Stimulated activated CD8-positive, alpha-beta memory T cell treated with anti-CD3 and anti-CD28 coated beads, Interleukin-4, amount 100 ng/mL, for 24 hours (primary cell): ENCODE measurements around the gene UNC50.

Source experiments
- DNase-seq: peaks from one replicate; pipeline ENCODE4 v3.0.0-alpha.2; 2020; ENCODE audit warnings: low read depth

The UNC50 gene

DNA sequence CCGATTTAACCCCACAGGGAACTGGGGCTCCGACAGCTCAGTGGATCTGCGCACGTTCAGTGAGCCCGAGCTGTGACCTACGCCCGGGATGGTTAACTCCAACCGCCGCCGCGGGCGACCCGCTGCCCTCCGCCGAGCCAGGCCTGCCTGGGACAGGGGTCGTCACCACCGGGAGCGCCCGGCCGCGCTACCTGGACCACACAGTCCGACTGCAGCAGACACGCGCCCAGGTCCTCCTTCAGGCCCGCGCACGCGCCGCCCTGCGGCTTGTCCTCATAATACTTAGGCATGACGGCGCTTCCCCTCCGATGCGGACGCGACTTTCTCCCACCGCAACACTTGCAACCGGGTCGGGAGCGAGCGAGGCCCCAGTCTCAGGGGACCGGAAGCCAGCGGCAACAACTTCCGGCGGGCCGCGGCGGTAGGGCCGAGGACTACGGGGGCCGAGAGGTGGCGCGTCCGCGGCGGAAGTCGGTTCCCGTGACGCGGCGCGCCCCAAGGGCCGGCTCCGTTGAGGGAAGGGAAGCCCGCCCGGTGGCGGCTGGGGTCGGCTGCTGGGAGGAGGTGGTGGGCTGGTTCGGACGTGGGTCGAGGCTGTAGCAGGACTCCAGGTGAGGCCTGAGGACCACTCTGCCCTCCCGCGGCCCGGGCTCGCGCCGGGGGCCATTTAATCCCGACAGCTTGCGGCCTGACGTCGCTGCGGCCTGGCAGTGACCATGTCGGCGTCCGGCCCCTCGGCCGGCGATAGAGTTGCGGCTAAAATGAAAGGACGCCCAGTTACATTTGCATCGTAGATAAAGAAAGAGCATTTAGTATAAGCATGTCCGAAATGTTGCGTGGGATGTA is at the start of gene UNC50, which contains the start of gene COA5:
TSS of gene UNC50 (plus strand) at position 474 of the 846 bp plus-strand sequence. CDS start 1,171 bp downstream, outside the sequence.
TSS of gene COA5 (minus strand) at position 397 of the 846 bp plus-strand sequence. CDS start at position 290, 107 bp downstream.
- DNase-seq: peak; percentile 85

DNA sequence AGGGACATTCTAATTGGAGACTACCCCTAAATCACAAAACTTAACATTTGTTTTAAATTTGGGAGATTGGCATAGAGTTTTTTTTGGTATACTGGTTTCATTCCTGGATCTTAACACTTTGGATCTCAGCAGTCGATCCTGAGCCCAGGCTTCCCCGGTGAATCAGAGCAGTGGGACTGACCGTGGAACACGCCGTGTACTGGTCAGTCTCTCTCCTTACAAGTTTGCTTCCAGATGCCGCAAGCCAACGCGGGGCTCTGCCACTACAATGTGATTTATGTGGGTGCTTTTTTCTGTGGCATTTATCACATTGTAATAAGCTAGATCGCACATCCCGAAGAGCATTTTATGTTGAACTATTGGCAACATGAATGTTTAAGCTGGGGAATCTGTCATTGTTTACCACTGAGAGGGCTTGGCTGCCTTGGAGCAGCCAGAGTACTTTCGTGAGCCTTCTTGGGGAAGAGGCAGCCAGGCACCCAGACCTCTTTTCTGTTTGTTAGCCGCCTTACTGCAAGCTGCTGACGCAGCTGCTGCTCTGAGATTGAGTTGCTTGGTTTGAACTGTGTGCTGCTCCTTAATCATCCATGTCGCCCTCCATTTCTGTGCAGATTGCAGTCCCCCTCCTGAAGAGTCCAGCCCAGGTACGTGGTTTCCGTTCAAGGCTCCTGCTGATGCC is 49.4 kb upstream of the UNC50 start:
- no peak for DNase-seq

DNA sequence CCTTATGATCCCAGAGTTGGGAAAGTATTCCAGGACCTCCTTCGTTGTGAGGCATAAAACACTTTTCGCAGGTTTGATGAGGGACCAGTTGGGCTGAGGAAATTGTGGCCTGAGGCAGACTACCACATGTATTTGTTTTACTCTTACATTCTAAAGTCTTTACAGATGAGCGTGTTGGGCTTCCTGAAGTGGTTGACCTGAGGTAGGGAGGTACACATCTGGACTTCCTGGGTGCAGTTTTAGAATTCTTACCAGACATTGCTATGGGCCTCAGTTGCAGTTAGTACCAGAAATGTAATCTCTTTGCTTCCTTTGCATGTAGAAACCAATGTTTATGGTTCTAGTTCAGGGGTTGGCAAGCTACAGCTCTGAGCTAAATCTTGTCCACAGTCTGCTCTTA is 48.8 kb upstream of the UNC50 start:
- no peak for DNase-seq

- no peak for DNase-seq
These were observed 48.1 kb upstream of the UNC50 start for GRCh38 chr2:98560256-98560771.

GRCh38 chr2:98561018-98561417 is 47.4 kb upstream of the UNC50 start:
- no peak for DNase-seq

- DNase-seq: no peak
These were observed 46.3 kb upstream of the UNC50 start for GRCh38 chr2:98561902-98562695.

- DNase-seq: no peak
These were observed 45.0 kb upstream of the UNC50 start for GRCh38 chr2:98563394-98563793.

DNA sequence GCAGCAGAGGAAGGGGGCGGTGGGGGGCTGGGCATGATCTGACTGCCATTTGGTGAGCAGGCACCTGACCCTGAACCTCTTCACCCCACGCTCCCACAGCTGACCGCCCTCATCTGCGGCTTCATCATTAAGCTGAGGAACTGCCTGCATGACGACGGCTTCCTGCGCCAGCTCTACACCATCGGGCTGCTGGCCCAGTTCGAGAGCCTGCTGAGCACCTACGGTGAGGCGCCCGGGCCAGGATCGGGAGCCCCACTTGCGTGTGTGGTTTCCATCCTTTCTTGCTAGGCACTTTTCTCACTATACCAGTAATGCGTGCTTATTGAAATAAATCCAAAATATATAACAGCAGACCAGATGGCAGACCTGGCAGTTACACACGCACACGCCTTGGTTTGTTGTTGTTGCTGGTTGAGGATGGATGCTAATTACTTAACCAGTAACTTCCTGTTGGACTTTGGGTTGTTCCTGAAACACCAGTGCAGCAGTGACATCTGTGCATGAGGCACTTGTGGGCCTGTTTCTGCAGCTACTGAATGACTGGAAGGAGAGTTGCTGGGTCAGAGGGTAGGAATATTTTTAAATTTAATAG is 43.8 kb upstream of the UNC50 start:
- DNase-seq: no peak

GRCh38 chr2:98565286-98565860 is 43.0 kb upstream of the UNC50 start:
- no peak for DNase-seq

GRCh38 chr2:98565941-98566340 is 42.4 kb upstream of the UNC50 start:
- no peak for DNase-seq

- DNase-seq: no peak
These were observed 40.0 kb upstream of the UNC50 start for GRCh38 chr2:98568161-98568956.

- DNase-seq: peak; percentile 59
These were observed 39.1 kb upstream of the UNC50 start for GRCh38 chr2:98569197-98569793.

GRCh38 chr2:98569915-98570314 is 38.5 kb upstream of the UNC50 start:
- DNase-seq: no peak

GRCh38 chr2:98570356-98570755 is 38.0 kb upstream of the UNC50 start:
- DNase-seq: no peak

GRCh38 chr2:98571121-98571701 is 37.2 kb upstream of the UNC50 start:
- no peak for DNase-seq

DNA sequence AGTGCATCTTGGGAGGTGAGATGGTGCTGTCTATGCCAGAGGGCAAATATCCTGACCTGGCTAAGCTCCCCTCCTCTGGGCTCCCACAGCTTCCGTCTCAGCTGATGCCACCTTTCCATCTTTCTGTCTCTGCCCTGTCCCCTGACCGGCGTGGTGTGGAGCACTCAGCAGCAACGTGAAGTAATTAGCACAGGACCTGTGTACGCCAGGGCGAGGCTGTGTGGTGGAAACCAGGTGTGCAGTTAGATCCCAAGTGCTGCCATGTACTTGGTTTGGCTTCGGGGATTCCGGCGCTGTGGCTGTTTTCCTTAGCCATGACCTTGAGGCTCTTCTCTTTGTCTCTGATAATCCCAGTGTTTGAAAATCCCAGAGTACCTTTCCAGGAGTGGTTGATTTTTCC is 36.6 kb upstream of the UNC50 start:
- DNase-seq: no peak

GRCh38 chr2:98572211-98572610 is 36.2 kb upstream of the UNC50 start:
- DNase-seq: no peak

DNA sequence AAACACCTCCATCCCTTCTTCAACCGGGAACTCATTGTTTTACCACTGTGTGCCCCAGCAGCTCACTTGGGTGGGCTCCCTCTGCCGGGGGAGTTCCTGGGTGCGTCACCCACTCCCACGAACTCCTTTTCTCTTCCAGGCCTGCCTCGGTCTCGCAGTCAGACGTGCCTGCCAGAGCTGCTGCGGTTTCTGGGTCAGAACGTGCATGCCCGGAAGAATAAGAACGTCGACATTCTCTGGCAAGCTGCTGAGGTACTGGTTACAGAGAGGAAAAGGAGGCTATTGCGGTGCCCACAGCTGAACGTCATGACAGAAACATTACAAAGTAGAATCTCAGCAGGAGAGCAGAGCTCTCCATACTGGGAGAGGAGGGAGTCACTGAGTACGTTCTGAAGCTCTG is 35.7 kb upstream of the UNC50 start:
- DNase-seq: no peak

GRCh38 chr2:98573426-98573825 is 35.0 kb upstream of the UNC50 start:
- DNase-seq: no peak
